ENCODE data around the gene SYNGAP1.

DNA sequence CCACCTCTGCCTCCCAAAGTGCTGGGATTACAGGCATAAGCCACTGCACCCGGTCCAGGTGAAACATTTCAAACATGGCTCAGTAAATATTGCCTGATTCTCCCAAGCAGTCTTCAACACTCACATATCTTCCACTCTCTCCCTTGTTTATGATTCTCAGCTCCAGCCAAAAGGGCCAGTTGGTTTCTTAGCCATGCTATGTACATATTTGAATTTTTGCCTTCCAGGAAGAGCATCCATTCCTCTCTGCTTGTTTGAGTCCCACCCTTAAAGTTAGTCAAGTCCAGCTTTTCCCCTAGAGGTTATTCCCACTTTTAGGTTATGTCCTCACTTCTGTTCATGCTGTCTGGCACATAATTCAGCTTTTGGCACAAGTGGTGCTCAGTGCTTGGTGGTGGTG is 22.3 kb upstream of the SYNGAP1 start:
- TF ChIP-seq, protein P1, sequence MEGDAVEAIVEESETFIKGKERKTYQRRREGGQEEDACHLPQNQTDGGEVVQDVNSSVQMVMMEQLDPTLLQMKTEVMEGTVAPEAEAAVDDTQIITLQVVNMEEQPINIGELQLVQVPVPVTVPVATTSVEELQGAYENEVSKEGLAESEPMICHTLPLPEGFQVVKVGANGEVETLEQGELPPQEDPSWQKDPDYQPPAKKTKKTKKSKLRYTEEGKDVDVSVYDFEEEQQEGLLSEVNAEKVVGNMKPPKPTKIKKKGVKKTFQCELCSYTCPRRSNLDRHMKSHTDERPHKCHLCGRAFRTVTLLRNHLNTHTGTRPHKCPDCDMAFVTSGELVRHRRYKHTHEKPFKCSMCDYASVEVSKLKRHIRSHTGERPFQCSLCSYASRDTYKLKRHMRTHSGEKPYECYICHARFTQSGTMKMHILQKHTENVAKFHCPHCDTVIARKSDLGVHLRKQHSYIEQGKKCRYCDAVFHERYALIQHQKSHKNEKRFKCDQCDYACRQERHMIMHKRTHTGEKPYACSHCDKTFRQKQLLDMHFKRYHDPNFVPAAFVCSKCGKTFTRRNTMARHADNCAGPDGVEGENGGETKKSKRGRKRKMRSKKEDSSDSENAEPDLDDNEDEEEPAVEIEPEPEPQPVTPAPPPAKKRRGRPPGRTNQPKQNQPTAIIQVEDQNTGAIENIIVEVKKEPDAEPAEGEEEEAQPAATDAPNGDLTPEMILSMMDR (IDR thresholded peaks at IDR 0.05): no peak
- TF ChIP-seq EZH2phosphoT487 (IDR thresholded peaks at IDR 0.05) (no peak), EZH2 (IDR thresholded peaks at IDR 0.05) (no peak)
